Liver (tissue), 9 donors: Measurements from ENCODE around the gene GMPR2. TPM values are rescaled to one million over a fixed set of nuclear protein-coding genes. Genes with fewer than 3 reads are reported as not detected.

Experiments
- DNase-seq: peaks from one replicate; pipeline ENCODE4 v3.0.0-alpha.2; 2017; ENCODE audit warnings: low spot score
- H3K27ac ChIP-seq, 2 donors: one replicate each; pipeline ENCODE4 v1.7.0; 2013; ENCODE audit warnings: inconsistent platforms in 2 of 2, low read length in 2 of 2, control low read depth in 1 of 2, low read depth in 1 of 2, mild to moderate bottlenecking in 1 of 2
- H3K27me3 ChIP-seq, 4 donors: one replicate each; pipeline versions ENCODE4 v1.6.1 to v1.7.0; 2013; ENCODE audit warnings: low read length in 3 of 4, inconsistent platforms in 1 of 4, mild to moderate bottlenecking in 1 of 4, moderate library complexity in 1 of 4; ENCODE audit not compliant: control insufficient read depth in 4 of 4, insufficient read depth in 4 of 4
- H3K36me3 ChIP-seq, 4 donors: one replicate each; pipeline versions ENCODE4 v1.6.1 to v1.7.0; 2013; ENCODE audit warnings: low read length in 3 of 4, mild to moderate bottlenecking in 3 of 4, low read depth in 1 of 4, moderate library complexity in 1 of 4; ENCODE audit not compliant: control insufficient read depth in 4 of 4, insufficient read depth in 3 of 4
- H3K4me1 ChIP-seq, 4 donors: one replicate each; pipeline versions ENCODE4 v1.6.1 to v1.7.0; 2013; ENCODE audit warnings: low read length in 3 of 4, mild to moderate bottlenecking in 3 of 4, moderate library complexity in 1 of 4; ENCODE audit not compliant: control insufficient read depth in 4 of 4, insufficient read depth in 4 of 4
- H3K4me3 ChIP-seq, 3 donors: one replicate each; pipeline versions ENCODE4 v1.6.1 to v1.7.0; 2013; ENCODE audit warnings: low read length in 3 of 3, control low read depth in 1 of 3, low read depth in 1 of 3, mild to moderate bottlenecking in 1 of 3
- H3K9ac ChIP-seq, 2 donors: one replicate each; pipeline ENCODE4 v1.7.0; 2013; ENCODE audit warnings: low read length in 2 of 2, mild to moderate bottlenecking in 2 of 2, moderate library complexity in 2 of 2, control low read depth in 1 of 2, low read depth in 1 of 2
- H3K9me3 ChIP-seq, 4 donors: one replicate each; pipeline versions ENCODE4 v1.6.1 to v1.7.0; 2013; ENCODE audit warnings: low read length in 3 of 4; ENCODE audit not compliant: control insufficient read depth in 4 of 4
- ATF3 ChIP-seq: IDR thresholded peaks from 2 replicates; pipeline ENCODE4 v1.6.1; 2016; ENCODE audit warnings: antibody characterized with exemption
- CTCF ChIP-seq: fragments of 150-350 bp; IDR thresholded peaks from 2 replicates; pipeline ENCODE4 v1.5.1; 2017; ENCODE audit warnings: improper control_type of control experiment, low read depth, low read length; ENCODE audit not compliant: missing input control
- EGR1 ChIP-seq, 2 donors: IDR thresholded peaks; 2 replicates each; pipeline ENCODE4 v1.6.1; 2016 to 2018; ENCODE audit warnings: antibody characterized with exemption in 2 of 2, low read depth in 2 of 2
- FOXA1 ChIP-seq: IDR thresholded peaks from 2 replicates; pipeline ENCODE4 v1.6.1; 2016; ENCODE audit warnings: antibody characterized with exemption
- FOXA2 ChIP-seq: IDR thresholded peaks from 2 replicates; pipeline ENCODE4 v1.6.1; 2016; ENCODE audit warnings: antibody characterized with exemption
- GABPA ChIP-seq, 2 donors: IDR thresholded peaks in 1 of 2; conservative IDR thresholded peaks in 1 of 2; 2 replicates each; pipeline ENCODE4 v1.6.1; 2016; ENCODE audit warnings: antibody characterized with exemption in 2 of 2, mild to moderate bottlenecking in 1 of 2, moderate library complexity in 1 of 2
- HNF4A ChIP-seq, 2 donors: conservative IDR thresholded peaks; 2 replicates each; pipeline ENCODE4 v1.6.1; 2016; ENCODE audit warnings: antibody characterized with exemption in 2 of 2, mild to moderate bottlenecking in 2 of 2
- JUND ChIP-seq, 2 donors: IDR thresholded peaks; 2 replicates each; pipeline ENCODE4 v1.6.1; 2016; ENCODE audit warnings: antibody characterized with exemption in 2 of 2
- MAX ChIP-seq: IDR thresholded peaks from 2 replicates; pipeline ENCODE4 v1.6.1; 2016; ENCODE audit warnings: antibody characterized with exemption
- NR2F2 ChIP-seq: IDR thresholded peaks from 2 replicates; pipeline ENCODE4 v1.6.1; 2016; ENCODE audit warnings: antibody characterized with exemption
- RAD21 ChIP-seq, 2 donors: IDR thresholded peaks; 2 replicates each; pipeline ENCODE4 v1.6.1; 2016; ENCODE audit warnings: antibody characterized with exemption in 2 of 2, mild to moderate bottlenecking in 2 of 2
- REST ChIP-seq: IDR thresholded peaks from 2 replicates; pipeline ENCODE4 v1.6.1; 2016; ENCODE audit warnings: antibody characterized with exemption, mild to moderate bottlenecking
- RXRA ChIP-seq, 2 donors: IDR thresholded peaks; 2 replicates each; pipeline ENCODE4 v1.6.1; 2017 to 2018; ENCODE audit warnings: antibody characterized with exemption in 2 of 2, mild to moderate bottlenecking in 1 of 2
- SP1 ChIP-seq: IDR thresholded peaks from 2 replicates; pipeline ENCODE4 v1.6.1; 2018; ENCODE audit warnings: antibody characterized with exemption, mild to moderate bottlenecking
- YY1 ChIP-seq: IDR thresholded peaks from 2 replicates; pipeline ENCODE4 v1.6.1; 2016; ENCODE audit warnings: antibody characterized with exemption, mild to moderate bottlenecking
- ZBTB33 ChIP-seq: IDR thresholded peaks from 2 replicates; pipeline ENCODE4 v1.6.1; 2016; ENCODE audit warnings: antibody characterized with exemption
- WGBS: extraction: QIAGEN DNeasy Blood & Tissue Kit; methylation state at CpG from one replicate; pipeline ENCODE4 v1.1.7; 2013; 5-methylcytosine and 5-hydroxymethylcytosine counted together
- polyA plus RNA-seq, 2 donors: library from polyadenylated mRNA; stranded (reverse) in 1 of 2; unstranded in 1 of 2; fragments of 200-250 nt in 1 of 2; fragments of >200 nt in 1 of 2; fragmentation: Nextera tagmentation in 1 of 2; extraction: Ambion mirVana in 1 of 2; gene quantifications; one replicate each; pipeline versions ENCODE4 v1.2.1 to v1.2.3, GENCODE V29; 2013 to 2015
- total RNA-seq, 2 donors: library from RNA; depleted of rRNA; stranded (reverse); fragments of >200 nt; gene quantifications; one replicate each; pipeline ENCODE4 v1.2.3, GENCODE V29; 2014
- donor health status: healthy.
- donor health status: healthy.
- donor health status: healthy.
- donor health status: healthy.
- donor health status: healthy.

GMPR2 gene
- total and polyA plus RNA-seq, 4 donors: 28.6 to 42.7 (median 32.4) TPM

GRCh38 chr14:24183014-24183481 lies 49.7 kb upstream of the GMPR2 start:
- H3K27ac ChIP-seq: no peak overlapping the region
- WGBS: 95% methylated on average over 15 of the region's 15 CpGs
- no peaks in the 10 kb centered on the region for H3K9me3 ChIP-seq
- H3K36me3 ChIP-seq: peaks cover 15 to 74% (median 24%) of the 10 kb centered on the region in 4 donors
- TF ChIP-seq JUND (IDR thresholded peaks at IDR 0.05): no peak
- TF ChIP-seq CTCF: no peak
- no peak for TF ChIP-seq REST
- no peak for TF ChIP-seq SP1
- no peak for TF ChIP-seq RXRA (IDR thresholded peaks at IDR 0.05)
- DNase-seq: no peak
- no peaks in the 10 kb centered on the region for H3K27me3 ChIP-seq
- no peak overlapping the region for H3K9ac ChIP-seq
- H3K4me1 ChIP-seq: peaks cover 3 to 30% (median 19%) of the 10 kb centered on the region in 4 donors
- no peak overlapping the region for H3K4me3 ChIP-seq

GRCh38 chr14:24184104-24184970 lies 48.4 kb upstream of the GMPR2 start:
- H3K36me3 ChIP-seq: peaks cover 15 to 62% (median 21%) of the 10 kb centered on the region in 4 donors
- peaks cover 5 to 30% (median 19%) of the 10 kb centered on the region in 4 donors for H3K4me1 ChIP-seq
- H3K9ac ChIP-seq: no peak overlapping the region
- WGBS: 94% methylated on average over 19 of the region's 19 CpGs
- no peak overlapping the region for H3K4me3 ChIP-seq
- DNase-seq: no peak
- H3K27ac ChIP-seq: no peak overlapping the region
- no peaks in the 10 kb centered on the region for H3K27me3 ChIP-seq
- H3K9me3 ChIP-seq: no peaks in the 10 kb centered on the region
- TF ChIP-seq FOXA2 (no peak), GABPA (IDR thresholded peaks at IDR 0.05 in 1 of 2, conservative IDR thresholded peaks at IDR 0.05 in 1 of 2) (no peak), MAX (no peak), ZBTB33 (no peak), REST (no peak), HNF4A (conservative IDR thresholded peaks at IDR 0.05) (no peak), FOXA1 (no peak), ATF3 (no peak), CTCF (no peak), EGR1 (IDR thresholded peaks at IDR 0.05; ENCODE audit: low read depth in 2 of 2) (no peak), NR2F2 (no peak), RAD21 (IDR thresholded peaks at IDR 0.05) (no peak), JUND (IDR thresholded peaks at IDR 0.05) (no peak), YY1 (no peak)
